SK-N-SH treated with all-trans-retinoic acid at 6 μM for 48 hours (cell line): Measurements from ENCODE around the gene P2RY6.

Experiments used
- ATAC-seq: fragments of 200-7000 bp; cut with Tn5 transposase; 3 replicates; pipeline ENCODE4 v1.9.1; 2020; ENCODE audit warnings: mild to moderate bottlenecking, moderate library complexity
- ARNTL ChIP-seq: fragments of 450-650 bp; formaldehyde crosslinking; IDR thresholded peaks from 2 replicates; pipeline ENCODE4 v1.5.0; 2020; ENCODE audit warnings: low read depth, mild to moderate bottlenecking, moderate library complexity, borderline replicate concordance
- BACH2 ChIP-seq: fragments of 250-450 bp; sonication (Bioruptor Pico); IDR thresholded peaks from 2 replicates; pipeline ENCODE4 v1.9.0; 2021; ENCODE audit warnings: mild to moderate bottlenecking, borderline replicate concordance
- CREB5 ChIP-seq: fragments of 250-450 bp; sonication (Bioruptor Pico); IDR thresholded peaks from 2 replicates; pipeline ENCODE4 v1.5.1; 2020; ENCODE audit warnings: low read depth, mild to moderate bottlenecking, moderate library complexity
- CSDC2 ChIP-seq: fragments of 250-450 bp; sonication (Bioruptor Pico); IDR thresholded peaks from 2 replicates; pipeline ENCODE4 v1.5.0; 2020; ENCODE audit warnings: mild to moderate bottlenecking, moderate library complexity
- CSRNP3 ChIP-seq: fragments of 250-450 bp; sonication (Bioruptor Pico); IDR thresholded peaks from 2 replicates; pipeline ENCODE4 v1.5.1; 2021; ENCODE audit warnings: mild to moderate bottlenecking, moderate library complexity
- ESRRG ChIP-seq: fragments of 250-450 bp; sonication (Bioruptor Pico); IDR thresholded peaks from 2 replicates; pipeline ENCODE4 v1.6.1; 2021; ENCODE audit warnings: mild to moderate bottlenecking
- GLIS3 ChIP-seq: fragments of 250-450 bp; sonication (Bioruptor Pico); IDR thresholded peaks from 2 replicates; pipeline ENCODE4 v1.5.0; 2020; ENCODE audit warnings: mild to moderate bottlenecking, moderate library complexity
- ISL1 ChIP-seq: fragments of 250-450 bp; sonication (Bioruptor Pico); IDR thresholded peaks from 2 replicates; pipeline ENCODE4 v2.1.2; 2022; ENCODE audit warnings: mild to moderate bottlenecking, moderate library complexity
- PATZ1 ChIP-seq: fragments of 250-450 bp; sonication (Bioruptor Pico); IDR thresholded peaks from 2 replicates; pipeline ENCODE4 v1.8.0; 2020; ENCODE audit warnings: mild to moderate bottlenecking, moderate library complexity, borderline replicate concordance
- POU6F1 ChIP-seq: fragments of 250-450 bp; sonication (Bioruptor Pico); IDR thresholded peaks from 2 replicates; pipeline ENCODE4 v1.8.0; 2021; ENCODE audit warnings: low read depth, mild to moderate bottlenecking, moderate library complexity, borderline replicate concordance
- RARB ChIP-seq: fragments of 250-450 bp; sonication (Bioruptor Pico); IDR thresholded peaks from 2 replicates; pipeline ENCODE4 v1.8.0; 2021; ENCODE audit warnings: mild to moderate bottlenecking, moderate library complexity
- SNAI2 ChIP-seq: fragments of 250-450 bp; sonication (Bioruptor Pico); IDR thresholded peaks from 2 replicates; pipeline ENCODE4 v1.5.0; 2020; ENCODE audit warnings: mild to moderate bottlenecking, moderate library complexity
- TCF4 ChIP-seq: fragments of 250-450 bp; sonication (Bioruptor Pico); IDR thresholded peaks from 2 replicates; pipeline ENCODE4 v1.8.0; 2021; ENCODE audit warnings: mild to moderate bottlenecking, moderate library complexity, borderline replicate concordance
- TOX ChIP-seq: fragments of 250-450 bp; sonication (Bioruptor Pico); IDR thresholded peaks from 2 replicates; pipeline ENCODE4 v1.8.0; 2021; ENCODE audit warnings: mild to moderate bottlenecking, moderate library complexity, borderline replicate concordance
- ZC3H10 ChIP-seq: fragments of 250-450 bp; sonication (Bioruptor Pico); IDR thresholded peaks from 2 replicates; pipeline ENCODE4 v1.5.1; 2021; ENCODE audit warnings: mild to moderate bottlenecking, moderate library complexity
- ZFP3 ChIP-seq: fragments of 250-450 bp; sonication (Bioruptor Pico); IDR thresholded peaks from 2 replicates; pipeline ENCODE4 v1.5.0; 2020; ENCODE audit warnings: mild to moderate bottlenecking, moderate library complexity
- ZFP30 ChIP-seq: fragments of 450-650 bp; formaldehyde crosslinking; IDR thresholded peaks from 2 replicates; pipeline ENCODE4 v1.5.0; 2022; ENCODE audit warnings: mild to moderate bottlenecking, moderate library complexity
- ZNF565 ChIP-seq: fragments of 450-650 bp; formaldehyde crosslinking; conservative IDR thresholded peaks from 2 replicates; pipeline ENCODE4 v1.5.0; 2020; ENCODE audit warnings: low read depth, mild to moderate bottlenecking, moderate library complexity
- ZNF70 ChIP-seq: fragments of 450-650 bp; formaldehyde crosslinking; IDR thresholded peaks from 2 replicates; pipeline ENCODE4 v1.5.0; 2020; ENCODE audit warnings: mild to moderate bottlenecking, moderate library complexity
- ZNF8 ChIP-seq: fragments of 450-650 bp; formaldehyde crosslinking; IDR thresholded peaks from 2 replicates; pipeline ENCODE4 v1.5.0; 2020; ENCODE audit warnings: mild to moderate bottlenecking, moderate library complexity
- TF ChIP-seq, protein P1 (sequence below): fragments of 250-450 bp; sonication (Bioruptor Pico); IDR thresholded peaks from 2 replicates; pipeline ENCODE4 v1.5.0; 2020; ENCODE audit warnings: mild to moderate bottlenecking, moderate library complexity

The P2RY6 gene

DNA sequence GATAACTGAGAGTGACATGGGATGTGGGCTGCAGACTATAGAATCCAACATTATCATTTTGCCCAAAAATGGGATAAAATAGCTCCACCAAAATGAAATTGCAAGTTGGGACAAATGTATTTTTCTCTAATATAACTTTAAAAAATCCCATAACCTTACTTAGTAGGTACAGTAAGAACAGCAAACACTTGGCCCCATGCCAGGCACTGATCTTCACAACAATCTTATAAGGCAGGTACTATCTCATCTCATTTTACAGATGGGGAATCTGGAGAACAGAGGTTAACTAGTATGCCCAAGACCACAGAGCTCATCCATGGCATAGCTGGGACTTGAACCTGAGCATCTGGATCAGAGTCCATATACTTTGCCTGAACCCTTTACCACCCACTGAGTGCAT is 22.5 kb downstream of the P2RY6 start:
- TF ChIP-seq SNAI2 (no peak), ZNF8 (CRISPR knock-in tag) (no peak), CSDC2 (CRISPR knock-in tag) (no peak), BACH2 (CRISPR knock-in tag) (no peak), TCF4 (no peak), ISL1 (CRISPR knock-in tag) (no peak), ZNF565 (no peak), ZFP3 (CRISPR knock-in tag) (no peak), ZFP30 (CRISPR knock-in tag) (no peak), TOX (no peak)
- TF ChIP-seq, all 23 proteins: peak for 0
- no peak for ATAC-seq

GRCh38 chr11:73295241-73295995 is 23.3 kb downstream of the P2RY6 start:
- no peak for TF ChIP-seq ARNTL (CRISPR knock-in tag)
- no peak for TF ChIP-seq TCF4
- TF ChIP-seq SNAI2, result no peak
- TF ChIP-seq, protein P1, sequence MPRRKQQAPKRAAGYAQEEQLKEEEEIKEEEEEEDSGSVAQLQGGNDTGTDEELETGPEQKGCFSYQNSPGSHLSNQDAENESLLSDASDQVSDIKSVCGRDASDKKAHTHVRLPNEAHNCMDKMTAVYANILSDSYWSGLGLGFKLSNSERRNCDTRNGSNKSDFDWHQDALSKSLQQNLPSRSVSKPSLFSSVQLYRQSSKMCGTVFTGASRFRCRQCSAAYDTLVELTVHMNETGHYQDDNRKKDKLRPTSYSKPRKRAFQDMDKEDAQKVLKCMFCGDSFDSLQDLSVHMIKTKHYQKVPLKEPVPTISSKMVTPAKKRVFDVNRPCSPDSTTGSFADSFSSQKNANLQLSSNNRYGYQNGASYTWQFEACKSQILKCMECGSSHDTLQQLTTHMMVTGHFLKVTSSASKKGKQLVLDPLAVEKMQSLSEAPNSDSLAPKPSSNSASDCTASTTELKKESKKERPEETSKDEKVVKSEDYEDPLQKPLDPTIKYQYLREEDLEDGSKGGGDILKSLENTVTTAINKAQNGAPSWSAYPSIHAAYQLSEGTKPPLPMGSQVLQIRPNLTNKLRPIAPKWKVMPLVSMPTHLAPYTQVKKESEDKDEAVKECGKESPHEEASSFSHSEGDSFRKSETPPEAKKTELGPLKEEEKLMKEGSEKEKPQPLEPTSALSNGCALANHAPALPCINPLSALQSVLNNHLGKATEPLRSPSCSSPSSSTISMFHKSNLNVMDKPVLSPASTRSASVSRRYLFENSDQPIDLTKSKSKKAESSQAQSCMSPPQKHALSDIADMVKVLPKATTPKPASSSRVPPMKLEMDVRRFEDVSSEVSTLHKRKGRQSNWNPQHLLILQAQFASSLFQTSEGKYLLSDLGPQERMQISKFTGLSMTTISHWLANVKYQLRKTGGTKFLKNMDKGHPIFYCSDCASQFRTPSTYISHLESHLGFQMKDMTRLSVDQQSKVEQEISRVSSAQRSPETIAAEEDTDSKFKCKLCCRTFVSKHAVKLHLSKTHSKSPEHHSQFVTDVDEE, result no peak
- no peak for TF ChIP-seq ZC3H10 (CRISPR knock-in tag)
- TF ChIP-seq RARB (CRISPR knock-in tag), result no peak
- no peak for TF ChIP-seq CREB5 (CRISPR knock-in tag)
- peak; percentile 92 for TF ChIP-seq ZNF70
- peak; percentile 87 for ATAC-seq

GRCh38 chr11:73295996-73296318 is 23.8 kb downstream of the P2RY6 start:
- peak; percentile 94 for TF ChIP-seq ZFP3 (CRISPR knock-in tag)
- TF ChIP-seq PATZ1, result no peak
- no peak for ATAC-seq

DNA sequence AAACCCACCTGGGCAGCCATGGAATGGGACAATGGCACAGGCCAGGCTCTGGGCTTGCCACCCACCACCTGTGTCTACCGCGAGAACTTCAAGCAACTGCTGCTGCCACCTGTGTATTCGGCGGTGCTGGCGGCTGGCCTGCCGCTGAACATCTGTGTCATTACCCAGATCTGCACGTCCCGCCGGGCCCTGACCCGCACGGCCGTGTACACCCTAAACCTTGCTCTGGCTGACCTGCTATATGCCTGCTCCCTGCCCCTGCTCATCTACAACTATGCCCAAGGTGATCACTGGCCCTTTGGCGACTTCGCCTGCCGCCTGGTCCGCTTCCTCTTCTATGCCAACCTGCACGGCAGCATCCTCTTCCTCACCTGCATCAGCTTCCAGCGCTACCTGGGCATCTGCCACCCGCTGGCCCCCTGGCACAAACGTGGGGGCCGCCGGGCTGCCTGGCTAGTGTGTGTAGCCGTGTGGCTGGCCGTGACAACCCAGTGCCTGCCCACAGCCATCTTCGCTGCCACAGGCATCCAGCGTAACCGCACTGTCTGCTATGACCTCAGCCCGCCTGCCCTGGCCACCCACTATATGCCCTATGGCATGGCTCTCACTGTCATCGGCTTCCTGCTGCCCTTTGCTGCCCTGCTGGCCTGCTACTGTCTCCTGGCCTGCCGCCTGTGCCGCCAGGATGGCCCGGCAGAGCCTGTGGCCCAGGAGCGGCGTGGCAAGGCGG is 24.5 kb downstream of the P2RY6 start:
- no peak for ATAC-seq
- TF ChIP-seq POU6F1 (CRISPR knock-in tag) (no peak), TOX (no peak), CSDC2 (CRISPR knock-in tag) (no peak), RARB (CRISPR knock-in tag) (no peak), TCF4 (no peak), GLIS3 (CRISPR knock-in tag) (no peak), BACH2 (CRISPR knock-in tag) (no peak), CSRNP3 (CRISPR knock-in tag) (no peak), CREB5 (CRISPR knock-in tag) (no peak), ZFP30 (CRISPR knock-in tag) (no peak), ESRRG (CRISPR knock-in tag) (no peak), SNAI2 (no peak), ZFP3 (CRISPR knock-in tag) (no peak)
- TF ChIP-seq, all 23 proteins: peak for 0
